Occipital lobe (tissue), 2 donors: Measurements from ENCODE around the gene PIGR. TPM values are rescaled to one million over a fixed set of nuclear protein-coding genes. Genes with fewer than 3 reads are reported as not detected.

Source experiments
- DNase-seq: peaks from one replicate; lab custom pipeline; 2025; lab: John Stamatoyannopoulos, UW
- total RNA-seq: library from RNA; depleted of rRNA; stranded (reverse); fragments of >200 nt; gene quantifications from one replicate; pipeline ENCODE4 v1.2.3, GENCODE V29; 2014

The PIGR gene
- total RNA-seq, 1 donor from 2014 or later = not detected

- no peak for DNase-seq
These were observed 14.6 kb upstream of the PIGR start for GRCh38 chr1:206960676-206961386.

DNA sequence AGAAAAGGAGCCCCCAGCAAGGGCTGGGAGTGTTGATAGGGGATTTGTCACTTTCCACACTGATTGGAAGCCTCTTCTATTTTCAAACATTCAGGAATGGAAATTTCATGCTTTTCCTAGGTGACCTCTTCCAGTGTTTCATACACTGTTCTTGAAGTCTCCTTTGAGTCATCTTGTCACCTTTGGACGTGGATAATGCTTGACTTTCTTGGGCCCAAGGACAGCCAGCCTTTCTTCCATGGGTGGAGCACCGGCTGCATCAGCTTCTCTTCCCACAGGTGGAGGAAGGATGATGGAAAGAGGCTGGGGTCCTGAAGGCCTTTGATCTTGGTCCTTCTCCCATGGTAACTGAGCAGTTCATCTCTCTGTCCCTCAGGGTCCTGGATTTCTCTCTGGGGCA lies 11.9 kb upstream of the PIGR start:
- DNase-seq = no peak

DNA sequence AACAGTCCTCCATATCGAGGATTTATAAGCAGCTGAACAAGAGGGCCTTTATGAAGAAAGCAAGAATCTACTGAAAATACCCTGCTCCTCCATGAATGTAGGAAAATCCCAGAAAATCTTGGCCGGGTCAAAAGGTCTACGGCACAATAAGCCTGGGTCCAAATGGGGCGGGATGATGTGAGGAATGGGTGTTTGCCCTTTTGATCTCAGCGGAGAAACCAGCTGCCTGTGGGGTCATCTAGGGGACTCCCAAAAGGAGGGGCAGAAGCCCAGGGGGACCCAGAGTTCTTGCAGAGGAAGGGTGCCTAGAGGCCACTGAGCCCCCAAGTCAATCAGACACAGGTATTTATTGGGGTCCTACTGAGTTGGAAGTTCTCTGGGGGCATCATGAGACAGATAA lies 11.4 kb upstream of the PIGR start:
- no peak for DNase-seq

DNA sequence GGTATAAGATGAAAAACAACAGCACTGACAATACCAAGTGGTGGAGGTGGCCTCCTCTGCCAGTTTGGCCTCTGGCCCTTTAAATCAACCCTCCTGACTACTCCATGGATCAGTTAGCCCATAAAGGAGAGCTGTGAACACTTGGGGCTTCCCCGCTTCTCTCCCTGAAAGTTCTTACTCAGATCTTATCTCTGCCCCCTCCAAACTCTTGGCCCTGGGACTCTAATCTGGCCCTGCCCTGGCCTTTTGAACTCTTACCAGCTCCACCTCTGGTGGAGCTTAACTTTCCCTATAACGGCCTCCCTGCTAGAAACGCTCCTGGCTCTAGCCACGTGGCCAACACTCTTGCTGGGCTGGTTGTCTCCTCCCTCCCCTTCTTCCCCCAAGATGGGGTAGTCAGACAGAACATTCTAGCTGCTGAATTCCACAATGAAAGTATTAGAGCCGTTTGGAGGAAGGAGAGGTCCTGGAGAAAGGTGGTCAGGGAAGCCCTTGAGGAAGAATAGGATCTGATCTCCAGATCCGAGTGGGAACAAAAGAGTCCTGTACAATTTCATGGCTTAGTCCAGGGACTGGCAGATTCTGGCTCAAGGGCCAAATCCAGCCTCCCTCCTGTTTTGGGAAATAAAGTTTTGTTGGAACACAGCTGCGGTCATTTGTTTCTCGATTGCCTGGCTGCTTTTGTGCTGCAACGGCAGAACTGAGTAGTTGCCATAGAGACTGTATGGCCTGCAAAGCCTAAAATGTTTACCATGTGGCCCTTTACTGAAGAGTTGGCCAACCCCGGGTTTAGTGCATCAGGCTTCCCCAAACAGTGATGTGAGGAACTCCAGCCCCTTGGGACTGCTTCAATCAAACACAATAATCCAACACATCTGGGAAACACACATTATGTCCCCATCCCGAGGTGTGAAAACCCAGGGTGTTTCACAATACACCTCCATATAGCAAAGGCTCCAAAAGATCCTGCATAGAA lies 9.5 kb upstream of the PIGR start:
- no peak for DNase-seq

GRCh38 chr1:206954459-206955342 lies 8.4 kb upstream of the PIGR start:
- no peak for DNase-seq

DNA sequence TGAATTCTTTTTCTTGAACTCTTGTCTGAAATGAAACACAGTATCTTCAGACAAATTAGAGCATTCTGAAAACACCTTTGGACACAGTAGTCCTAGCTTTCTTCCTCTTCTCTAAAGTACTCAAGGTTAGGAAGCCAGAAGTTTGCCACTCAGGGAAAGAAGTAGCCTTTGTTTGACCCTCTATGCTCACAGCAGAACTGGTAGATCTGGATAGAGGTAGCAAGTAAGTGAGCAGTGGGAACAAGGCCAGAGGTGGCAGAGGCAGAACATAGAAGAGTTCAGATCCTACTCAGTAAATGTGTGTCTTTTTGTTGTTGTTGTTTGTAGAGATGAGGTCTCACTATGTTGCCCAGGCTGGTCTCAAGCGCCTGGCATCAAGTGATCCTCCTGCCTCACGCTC lies 7.4 kb upstream of the PIGR start:
- no peak for DNase-seq

DNA sequence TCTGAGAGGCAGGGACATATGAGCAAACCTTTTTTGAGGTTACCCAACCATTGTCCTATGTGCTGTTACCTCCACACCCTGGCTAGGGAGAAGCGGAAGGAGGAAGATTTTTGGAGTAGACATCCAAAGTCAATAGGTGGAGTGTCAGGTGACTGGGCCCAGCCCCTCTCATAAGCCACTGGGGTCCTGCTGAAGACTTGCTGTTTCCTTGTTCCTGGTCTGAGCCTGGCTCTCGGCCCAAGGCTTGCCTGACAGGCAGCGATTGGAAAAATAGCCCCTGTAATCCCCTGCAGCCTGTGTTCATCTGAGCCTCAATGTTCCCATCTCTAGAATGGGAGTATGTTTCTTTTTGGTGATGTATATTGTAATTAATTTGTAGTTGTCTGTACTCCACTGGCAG lies 6.9 kb upstream of the PIGR start:
- no peak for DNase-seq

- DNase-seq = no peak
These were observed 5.9 kb upstream of the PIGR start for GRCh38 chr1:206952171-206952570.

DNA sequence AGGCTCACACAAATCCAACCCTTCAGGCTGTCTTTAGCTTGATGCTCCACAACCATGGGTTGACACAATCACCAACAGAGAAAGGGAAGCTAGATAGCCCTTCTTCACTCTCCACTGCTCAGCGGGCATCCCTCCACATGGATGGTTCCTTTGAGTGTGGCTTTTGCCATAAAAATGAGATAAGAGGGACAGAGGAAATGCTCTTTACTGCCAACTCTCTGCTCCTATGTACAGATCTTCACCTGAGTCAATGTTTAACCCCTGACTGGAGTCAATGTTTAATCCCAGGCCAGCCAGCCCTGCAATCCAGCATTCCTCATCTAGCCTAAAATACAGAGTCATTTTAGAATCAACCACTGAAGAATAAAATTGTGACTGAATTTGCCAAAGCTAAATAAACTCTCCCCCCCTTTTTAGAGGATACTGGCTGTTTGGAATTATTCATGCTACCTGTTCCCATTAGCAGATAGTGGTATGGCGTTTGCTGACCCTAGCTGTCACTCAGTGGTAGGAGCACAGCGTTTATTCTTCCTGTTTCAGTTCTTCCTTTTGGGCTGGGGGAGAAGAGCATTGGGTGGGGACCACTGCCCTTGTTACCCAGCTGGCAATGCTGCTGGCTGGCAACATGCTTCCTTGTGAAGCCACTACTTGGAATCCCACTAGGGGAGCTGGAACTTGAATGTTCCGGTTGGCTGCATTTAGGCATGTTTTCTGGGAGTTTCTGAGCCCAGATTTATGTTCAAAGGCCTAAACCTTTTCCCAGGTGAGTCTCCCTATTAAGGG lies 5.2 kb upstream of the PIGR start:
- DNase-seq = no peak

DNA sequence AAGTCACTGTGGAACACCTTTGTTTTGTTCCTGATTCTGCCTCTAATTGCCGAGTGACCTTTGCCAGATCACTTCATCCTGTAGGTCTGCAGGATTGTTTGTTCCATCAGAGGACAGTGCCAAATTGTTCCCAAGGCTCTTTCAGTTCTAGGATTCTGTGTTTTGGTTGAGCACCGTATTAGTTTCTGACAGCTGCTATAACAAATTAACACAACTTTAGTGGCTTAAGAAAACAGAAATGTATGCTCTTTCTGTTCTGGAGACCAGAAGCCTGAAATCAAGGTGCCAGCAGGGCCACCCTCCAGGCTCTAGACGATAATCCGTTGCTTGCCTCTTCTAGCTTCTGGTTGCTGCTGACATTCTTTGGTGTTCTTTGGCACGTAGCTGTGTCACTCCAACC lies 3.4 kb upstream of the PIGR start:
- no peak for DNase-seq

DNA sequence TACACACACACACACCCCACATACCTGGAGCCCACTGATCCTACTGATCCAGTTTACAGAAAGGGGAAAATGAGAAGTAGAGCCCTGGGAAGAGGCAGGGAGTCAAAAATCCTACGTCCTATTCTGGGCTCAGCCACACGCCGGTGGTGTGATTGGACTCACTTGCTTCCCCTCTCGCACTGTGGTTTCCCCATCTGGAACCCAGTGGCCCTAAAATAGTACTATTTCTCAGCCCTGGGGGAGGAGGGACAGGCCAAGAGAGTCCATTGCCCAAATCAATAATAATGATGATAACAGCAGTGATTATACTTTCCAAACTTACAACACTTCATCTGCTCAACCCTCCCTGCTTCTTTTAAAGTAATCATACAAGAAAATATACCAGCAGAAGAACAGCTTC lies 2.9 kb upstream of the PIGR start:
- DNase-seq = no peak

- DNase-seq = no peak
These were observed 989 bp upstream of the PIGR start for GRCh38 chr1:206947255-206947654.

DNA sequence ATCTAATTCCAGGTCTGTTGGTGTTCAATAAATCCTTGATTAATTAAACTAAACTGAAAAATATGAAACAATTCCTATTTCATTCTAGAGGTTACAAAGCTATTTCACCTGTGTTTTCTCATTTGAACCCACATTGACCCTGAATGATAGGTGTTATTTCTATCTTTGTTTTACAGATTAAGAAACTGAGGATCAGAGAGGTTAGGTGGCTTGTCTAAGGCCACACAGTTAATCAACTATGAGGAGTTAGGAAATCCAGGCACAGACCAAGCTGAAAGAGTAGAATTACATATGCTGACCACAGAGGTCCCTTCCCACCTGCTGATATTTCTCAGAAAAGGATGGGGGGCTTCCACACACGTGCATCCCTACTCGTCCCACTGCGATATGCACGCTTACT lies 487 bp downstream of the PIGR start:
- no peak for DNase-seq

DNA sequence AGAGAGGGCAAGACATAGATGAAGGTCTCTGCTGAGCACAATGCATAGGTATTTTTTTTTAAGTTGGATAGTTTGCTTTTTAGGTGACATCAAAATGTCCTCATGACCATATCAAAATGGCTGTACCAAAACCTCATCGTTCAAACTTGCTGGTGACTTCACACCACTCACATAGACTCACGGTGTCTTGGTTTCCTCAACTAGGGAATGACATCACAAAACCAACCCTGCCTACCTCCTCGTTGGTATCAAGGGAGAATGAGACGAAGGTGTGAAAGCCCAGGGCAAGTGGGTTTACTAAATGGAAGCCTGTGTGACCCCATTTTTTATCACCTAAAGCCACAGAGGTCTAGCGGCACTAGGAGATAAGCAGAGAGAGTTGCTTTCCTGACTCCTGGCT lies 1.6 kb downstream of the PIGR start:
- DNase-seq = no peak

DNA sequence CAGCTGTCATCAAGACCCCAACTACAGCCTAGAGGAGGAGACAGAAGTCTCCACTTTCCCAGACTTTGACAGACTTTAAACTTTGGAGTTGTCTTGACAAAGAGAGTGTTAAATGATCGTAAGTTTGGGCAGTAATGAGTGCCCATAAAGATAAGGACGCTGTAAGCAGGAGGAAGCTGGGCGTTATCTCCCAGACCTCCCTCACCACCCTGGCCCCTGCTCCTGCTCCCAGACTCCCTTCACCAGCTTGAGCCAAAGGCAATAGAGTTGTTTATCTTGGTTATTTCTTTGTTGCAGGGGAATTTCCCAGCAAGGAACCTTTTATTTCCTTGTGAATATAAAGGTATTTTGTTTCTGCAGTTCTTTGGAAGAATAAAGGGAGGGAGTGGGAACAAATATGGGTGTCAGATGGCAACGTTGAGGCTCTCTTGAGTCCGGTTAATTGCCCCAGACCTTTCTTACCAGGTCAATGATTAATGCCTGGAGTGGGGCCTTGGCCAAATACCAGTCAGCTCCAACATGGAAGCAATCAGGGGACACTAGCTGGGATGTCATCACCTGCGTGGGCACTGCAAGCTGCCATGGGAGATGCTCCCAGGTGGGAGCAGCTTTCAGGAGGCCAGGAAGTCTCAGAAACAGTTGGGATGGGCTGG lies 4.4 kb downstream of the PIGR start:
- DNase-seq = no peak

- DNase-seq = no peak
These were observed 5.7 kb downstream of the PIGR start for GRCh38 chr1:206940588-206940936.

GRCh38 chr1:206939841-206940587 lies 6.3 kb downstream of the PIGR start:
- DNase-seq = no peak

DNA sequence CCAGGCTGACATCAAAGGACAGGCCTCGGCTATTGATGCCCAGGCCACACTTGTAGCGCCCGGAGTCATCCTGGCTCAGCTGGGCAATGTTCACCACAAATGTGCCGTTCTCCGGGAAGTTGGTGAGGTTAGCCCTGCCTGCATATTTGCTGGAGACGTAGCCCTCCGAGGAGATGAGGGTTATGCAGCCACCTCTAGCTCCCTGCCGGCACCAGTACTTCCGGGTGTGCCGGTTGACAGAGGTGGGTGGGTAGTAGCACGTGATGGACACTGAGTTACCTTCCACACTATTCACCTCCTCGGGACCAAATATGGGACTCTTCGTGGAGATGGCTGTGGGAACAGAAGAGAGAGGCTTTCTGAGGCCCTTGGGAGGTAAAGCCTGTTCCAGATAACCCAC lies 7.1 kb downstream of the PIGR start:
- no peak for DNase-seq

- DNase-seq = no peak
These were observed 8.8 kb downstream of the PIGR start for GRCh38 chr1:206937425-206937824.
